ENCODE measurements around the gene CMTM2.
A peak's percentile ranks its signal among the peaks of the same experiment; 100 is the strongest.
"Not testable (repeated sequence)": the region's sequence is repeated elsewhere in the genome, so short reads cannot be mapped to it uniquely, and the experiment has no call there.

Gene CMTM2

DNA sequence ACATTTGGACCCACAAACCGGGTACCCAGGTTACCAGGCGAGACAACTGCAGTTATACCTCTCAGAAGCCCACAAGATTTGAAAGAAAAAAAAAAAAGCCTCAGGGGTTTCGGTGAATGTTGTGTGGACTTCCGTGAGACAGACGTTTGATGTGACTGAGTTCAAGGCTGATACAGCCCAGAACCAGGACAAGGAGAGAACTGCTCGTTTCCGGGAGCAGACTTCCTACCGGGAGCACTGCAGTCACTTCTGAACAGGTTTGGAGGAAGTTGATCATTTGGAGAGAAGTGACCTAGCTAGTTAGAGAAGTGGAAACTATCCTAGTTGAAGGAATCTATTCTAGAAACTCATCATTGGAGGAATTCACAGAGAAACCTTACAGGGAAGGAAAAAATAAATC, 26.0 kb upstream of the CMTM2 start:
- no peak for DNase-seq (ENCODE audit: low read depth)

DNA sequence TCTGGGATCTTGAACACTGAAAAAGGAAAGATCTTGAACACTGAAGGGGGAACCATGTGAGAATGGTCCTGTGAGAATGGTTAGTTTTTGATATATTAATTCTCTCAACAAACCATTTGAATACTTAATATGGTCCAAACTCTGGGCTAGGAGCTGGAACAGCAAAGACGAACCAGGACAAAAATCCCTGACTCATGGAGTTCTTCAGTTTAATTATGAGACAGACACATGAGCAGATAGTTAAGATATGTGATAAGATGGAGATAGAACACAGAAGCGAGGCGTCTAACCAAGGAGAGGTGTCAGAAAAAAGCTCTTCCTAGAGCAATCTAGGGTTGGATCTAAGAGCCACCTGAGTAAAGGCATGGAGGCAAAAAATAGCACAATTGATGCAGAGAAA, 25.2 kb upstream of the CMTM2 start:
- DNase-seq (ENCODE audit: low read depth): no peak

DNA sequence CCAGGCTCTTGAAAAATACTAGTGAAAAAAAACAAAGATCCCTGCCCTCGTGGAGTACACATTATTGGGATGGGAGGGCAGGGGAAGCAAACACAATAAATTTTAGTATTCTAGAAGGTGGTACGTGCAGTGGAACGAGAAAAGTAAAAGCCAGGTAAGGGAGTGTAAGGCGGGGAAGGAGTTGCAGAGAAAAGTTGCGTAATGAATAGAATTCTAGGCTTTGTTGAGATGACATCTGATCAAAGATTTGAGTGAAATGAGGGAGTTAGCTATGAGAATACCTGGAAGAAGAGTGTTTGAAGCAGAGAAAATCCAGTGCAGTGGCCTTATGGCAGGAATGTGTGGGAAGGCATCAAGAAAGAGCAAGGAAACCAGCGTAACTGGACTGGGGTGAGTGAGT, 24.8 kb upstream of the CMTM2 start:
- DNase-seq (ENCODE audit: low read depth): no peak

DNA sequence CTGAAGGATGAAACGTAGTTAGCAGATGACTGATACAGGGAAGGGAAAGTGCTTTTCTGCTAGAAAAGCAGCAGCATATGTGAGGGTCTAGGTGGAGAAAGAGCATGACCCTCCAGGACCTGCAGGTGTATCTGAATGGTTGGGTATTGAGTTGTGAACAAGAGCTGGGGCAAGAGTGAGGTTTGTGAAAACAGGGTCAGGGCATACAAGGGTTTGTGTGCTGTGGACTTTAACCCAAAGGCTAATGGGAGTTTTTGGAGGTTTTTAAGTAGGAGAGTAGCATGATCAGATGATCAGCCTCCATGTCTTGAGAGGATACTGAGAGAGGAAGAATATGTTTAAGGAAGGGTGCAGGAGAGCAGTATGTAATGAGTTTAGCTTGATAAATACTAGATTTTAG, 19.2 kb upstream of the CMTM2 start:
- DNase-seq (ENCODE audit: low read depth): no peak

DNA sequence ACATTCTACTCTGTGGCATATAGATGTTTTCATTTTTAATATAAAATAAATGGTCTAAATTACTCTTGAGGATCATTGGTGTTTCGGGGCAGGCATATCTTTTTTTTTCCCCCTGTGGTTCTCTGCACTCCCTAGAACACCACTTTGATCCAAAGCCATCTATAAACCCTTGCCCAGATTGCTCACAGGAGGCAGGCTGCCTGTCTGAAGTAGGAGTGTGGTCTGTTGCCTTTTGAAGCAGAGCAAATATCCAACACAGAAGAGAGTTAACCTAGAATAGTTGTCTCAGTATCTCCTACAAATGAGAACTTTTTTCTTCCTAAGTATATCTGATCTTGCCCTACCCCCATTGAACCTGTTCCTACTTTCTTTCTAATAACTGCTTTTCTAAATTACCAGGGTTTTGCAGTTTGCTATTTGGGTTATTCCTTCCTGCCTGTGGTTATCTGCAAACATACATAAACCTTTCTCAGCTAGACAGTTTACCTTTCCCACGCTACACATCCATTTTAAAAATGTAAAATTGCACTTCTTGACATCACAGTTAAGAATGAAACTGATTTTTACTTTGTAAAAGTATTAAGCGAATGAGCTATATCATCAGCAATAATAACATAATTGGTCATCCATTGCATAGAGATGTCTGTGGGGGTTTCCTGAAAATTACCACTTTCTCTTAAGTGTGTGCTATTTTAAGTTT, 17.7 kb upstream of the CMTM2 start:
- DNase-seq (ENCODE audit: low read depth): no peak

DNA sequence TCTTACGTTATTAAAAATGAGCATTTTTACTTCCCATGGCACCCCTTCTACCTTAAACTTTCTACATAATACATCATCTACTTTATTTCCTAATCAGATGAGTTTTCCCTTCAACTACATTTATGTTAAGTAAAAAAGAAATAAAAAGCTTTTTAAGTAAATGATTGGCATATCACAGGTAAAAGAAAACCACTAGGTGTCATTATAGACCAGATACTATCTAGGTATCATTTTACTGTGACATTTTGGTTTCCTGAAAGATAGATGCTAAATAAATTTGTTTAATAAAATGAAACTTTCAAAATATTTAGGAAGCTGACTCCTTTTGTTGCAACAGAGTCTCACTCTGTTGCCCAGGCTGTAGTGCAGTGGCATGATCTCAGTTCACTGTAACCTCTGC, 16.9 kb upstream of the CMTM2 start:
- no peak for DNase-seq (ENCODE audit: low read depth)

DNA sequence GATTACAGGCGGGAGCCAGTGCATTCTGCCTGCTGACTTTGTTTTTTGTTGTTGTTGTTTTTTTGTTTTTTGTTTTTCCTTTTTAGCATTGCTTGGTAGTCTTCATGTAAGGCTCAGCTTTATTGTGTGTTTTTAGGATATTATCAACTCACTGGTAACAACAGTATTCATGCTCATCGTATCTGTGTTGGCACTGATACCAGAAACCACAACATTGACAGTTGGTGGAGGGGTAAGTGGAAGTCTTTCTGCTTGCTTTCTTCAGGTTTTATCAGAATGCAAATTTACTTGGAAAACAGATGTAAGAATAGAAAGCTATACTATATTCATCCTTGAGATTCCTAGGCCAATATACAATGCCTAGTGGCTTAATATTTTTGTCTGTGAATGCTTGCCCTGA, 16.3 kb upstream of the CMTM2 start:
- no peak for DNase-seq (ENCODE audit: low read depth)

DNA sequence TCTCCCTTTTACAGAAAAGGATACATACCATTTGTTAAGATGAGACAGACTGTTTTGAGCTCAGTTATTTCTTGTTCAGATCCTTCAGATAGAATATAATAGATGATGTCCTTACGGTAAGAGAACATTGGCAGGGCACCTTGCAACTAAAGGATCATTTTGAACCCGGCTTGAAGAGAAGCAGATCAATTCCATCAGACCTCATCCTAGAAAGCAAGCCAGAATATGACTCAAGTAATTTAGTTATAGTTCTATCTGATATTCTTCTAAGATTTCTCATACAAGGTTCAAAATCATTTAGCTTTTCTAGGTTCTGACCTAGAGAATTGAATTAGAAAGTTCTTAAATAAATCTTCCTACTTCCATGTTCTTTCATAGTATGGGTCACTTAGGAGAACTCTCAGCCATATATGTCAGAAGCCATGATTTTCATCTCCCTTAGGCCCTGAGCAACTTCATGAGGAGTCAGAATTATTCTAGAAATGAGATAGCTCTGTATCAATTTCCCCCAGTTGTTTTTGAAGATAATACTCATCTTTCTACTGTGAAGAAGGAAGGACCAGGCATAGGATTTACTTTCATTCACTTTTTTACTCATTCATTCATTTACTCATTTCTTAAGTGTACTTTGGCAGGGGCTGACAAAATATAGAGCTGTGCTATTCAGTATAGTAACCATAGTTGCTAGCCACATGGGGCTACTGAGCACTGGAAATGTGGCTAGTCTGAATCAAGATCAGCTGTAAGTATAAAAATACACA, 15.5 kb upstream of the CMTM2 start:
- DNase-seq (ENCODE audit: low read depth): no peak

DNA sequence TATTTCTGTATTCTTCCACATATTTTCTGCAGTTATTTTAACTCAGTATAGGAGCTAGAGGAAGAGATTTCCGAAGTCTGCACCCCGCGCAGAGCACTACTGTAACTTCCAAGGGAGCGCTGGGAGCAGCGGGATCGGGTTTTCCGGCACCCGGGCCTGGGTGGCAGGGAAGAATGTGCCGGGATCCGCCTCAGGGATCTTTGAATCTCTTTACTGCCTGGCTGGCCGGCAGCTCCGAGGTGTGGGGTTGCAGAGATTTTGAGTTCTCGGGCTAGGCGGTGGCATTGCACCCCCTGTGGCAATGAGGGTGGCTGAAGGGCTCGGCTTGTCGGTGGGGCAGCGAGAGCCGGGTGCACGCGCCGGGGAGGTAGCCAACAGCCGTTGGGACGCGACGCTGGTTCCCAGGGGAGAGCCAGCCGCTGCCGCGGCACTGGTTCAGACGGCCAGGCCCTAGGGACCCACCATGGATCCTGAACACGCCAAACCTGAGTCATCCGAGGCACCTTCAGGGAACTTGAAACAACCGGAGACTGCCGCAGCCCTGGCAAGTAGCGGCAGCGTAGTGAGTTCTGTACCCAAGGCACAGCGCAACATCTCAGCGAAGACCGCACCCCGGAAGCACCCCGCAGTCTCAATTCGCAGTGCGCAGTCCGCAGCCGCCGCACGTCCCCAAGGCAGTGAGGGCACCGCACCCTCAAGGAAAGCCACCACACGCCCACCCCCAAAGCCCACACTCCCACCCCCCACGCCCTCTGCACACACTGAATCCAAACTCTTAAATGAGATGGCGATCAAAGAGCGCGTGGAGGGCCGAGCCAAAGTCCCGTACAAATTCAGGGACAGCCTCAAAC, 13.0 kb upstream of the CMTM2 start, which contains the start of gene CMTM1:
TSS of gene CMTM1 (plus strand) at position 389 of the 851 bp plus-strand sequence. CDS start at position 464, 75 bp downstream.
- no peak for DNase-seq (ENCODE audit: low read depth)

DNA sequence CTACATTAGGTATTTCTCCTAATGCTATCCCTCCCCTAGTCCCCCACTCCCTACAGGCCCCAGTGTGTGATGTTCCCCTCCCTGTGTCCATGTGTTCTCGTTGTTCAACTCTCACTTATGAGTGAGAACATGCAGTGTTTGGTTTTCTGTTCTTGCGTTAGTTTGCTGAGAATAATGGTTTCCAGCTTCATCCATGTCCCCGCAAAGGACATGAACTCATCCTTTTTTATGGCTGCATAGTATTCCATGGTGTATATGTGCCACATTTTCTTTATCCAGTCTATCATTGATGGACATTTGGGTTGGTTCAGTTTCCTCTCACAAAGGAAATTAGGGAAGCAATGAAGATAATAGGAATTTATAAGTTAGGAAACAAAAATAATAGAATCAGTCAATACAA, 12.0 kb upstream of the CMTM2 start:
- DNase-seq (ENCODE audit: low read depth): not testable (repeated sequence)

DNA sequence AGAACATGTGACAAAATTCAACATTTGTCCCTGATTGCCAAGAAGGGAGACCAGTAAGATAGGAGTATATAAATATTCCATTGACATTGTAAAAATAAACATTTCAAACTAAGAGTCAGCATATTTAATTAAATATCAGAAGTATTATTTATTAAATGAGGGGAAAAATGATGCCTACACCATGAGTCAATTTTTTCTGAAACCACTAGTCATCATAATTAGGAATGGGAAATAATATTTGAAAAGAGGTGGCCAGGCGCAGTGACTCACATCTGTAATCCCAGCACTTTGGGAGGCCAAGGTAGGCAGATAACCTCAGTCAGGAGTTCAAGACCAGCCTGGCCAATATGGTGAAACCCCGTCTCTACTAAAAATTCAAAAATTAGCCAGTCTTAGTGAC, 10.9 kb upstream of the CMTM2 start:
- peak; percentile 80 for DNase-seq (ENCODE audit: low read depth)

DNA sequence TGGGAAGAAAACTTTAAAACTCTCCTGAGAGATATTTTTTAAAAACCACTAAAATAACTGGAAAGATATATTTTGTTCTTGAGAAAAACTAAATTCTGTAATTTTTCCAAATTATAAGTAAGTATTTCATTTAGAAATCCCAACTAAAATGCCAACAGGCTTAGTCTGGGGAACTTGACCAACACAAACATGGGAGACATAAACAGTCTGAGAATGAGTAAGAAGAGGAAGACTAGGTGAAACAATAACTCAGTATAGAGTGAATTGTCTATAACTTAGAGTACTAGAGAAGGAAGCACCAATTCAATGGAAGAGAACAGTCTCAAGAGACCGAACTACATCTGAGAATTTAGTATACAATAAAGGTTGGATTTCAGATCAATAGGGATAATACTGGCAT, 10.1 kb upstream of the CMTM2 start:
- DNase-seq (ENCODE audit: low read depth): peak; percentile 84

DNA sequence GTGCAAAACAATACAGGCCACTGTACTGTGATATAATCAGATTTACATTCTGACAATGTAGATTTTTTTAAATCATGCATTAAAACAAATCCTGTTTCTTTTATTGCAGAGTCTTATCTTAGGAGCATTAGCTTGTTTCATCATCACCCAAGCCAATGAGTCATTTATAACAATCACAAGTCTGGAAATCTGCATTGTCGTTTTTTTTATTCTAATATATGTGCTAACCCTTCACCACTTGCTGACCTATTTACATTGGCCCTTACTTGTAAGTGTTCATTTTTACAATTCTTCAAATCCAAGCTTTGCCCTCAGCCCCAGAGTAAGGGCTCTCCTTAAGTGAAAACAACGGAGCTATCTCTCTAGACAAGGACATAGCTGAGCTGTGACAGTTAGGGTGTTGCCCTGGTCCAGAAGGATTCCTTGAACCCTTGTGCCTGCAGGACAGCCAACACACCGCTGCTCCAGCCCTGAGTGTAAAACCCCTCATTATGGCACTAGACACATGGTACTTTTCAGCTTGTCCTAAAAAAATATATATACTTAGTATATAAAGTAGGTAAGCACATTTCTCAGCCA, 9.3 kb upstream of the CMTM2 start:
- DNase-seq (ENCODE audit: low read depth): peak; percentile 88

DNA sequence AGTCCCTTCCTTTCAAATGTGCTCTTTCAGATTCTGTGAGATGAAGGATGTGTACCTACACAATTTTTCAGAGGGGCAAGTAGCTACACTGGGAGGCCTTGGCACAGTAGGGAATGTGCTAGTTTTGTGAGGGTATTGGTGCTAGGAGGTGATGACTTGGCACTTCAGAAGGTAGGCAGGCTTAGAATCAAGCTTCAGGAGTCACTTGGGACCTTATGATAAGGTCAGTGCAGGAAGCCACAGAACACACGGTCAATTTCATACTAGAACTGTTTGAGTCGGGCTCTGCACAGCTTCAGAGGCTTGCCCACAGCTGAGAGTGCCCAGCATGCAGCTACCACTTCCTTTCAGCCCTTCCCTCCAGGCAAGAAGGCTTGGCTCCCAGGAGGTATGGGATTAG, 6.9 kb upstream of the CMTM2 start:
- DNase-seq (ENCODE audit: low read depth): no peak

DNA sequence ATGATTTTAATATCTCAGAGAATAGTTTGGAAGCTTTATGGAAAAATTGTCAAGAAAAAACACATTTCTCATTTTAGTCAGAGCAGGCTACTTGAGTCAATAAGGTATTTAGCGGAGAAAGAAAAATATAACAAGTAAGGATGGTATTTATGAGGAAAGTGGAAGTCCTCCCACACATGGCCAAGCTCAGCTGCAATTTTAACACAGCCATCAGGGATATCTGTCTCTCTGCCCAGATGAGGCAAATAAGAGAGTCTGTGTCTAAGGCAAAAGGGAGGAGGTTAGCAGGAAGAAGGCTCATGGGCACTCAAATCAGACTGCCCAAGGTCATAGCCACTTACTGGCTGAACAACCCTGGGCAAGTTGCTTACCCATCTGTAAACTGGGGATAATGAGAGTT, 5.2 kb upstream of the CMTM2 start:
- no peak for DNase-seq (ENCODE audit: low read depth)

DNA sequence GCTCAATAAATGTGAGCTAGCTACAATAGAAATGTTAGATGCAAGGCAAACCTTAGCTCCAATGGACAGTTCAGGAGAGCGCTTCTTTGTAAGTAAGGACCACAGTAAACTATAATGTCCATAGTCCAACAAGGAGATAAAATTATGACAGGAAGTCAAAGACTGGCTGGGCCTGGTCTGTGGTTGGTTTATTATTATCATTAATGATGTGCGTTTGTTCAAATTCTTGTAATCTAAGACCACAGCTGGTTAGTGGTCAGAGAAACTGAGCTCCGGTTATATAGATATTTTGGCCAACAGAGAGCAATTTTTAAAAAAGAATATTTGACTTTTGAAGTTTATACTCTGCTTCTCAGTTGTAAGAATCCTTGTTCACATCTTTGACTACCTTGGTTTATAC, 4.7 kb upstream of the CMTM2 start:
- no peak for DNase-seq (ENCODE audit: low read depth)

DNA sequence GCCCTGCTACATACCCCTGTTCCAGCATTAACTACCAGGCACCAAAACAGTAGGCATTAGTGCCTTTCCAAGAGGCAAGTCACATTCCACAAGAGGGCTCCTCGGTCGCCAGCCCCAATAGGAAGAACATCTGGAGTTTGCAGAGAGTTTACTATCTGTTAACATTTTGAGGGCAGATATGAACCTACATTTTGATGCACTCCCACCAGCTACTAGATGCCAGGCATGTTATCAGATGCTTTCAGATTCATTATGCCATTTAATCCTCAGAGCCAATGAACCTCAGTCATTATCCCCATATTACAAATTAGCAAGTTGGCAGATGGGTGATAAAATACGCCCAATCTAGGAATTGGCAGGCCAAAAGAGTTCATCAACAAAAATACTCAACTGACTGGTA, 4.2 kb upstream of the CMTM2 start:
- no peak for DNase-seq (ENCODE audit: low read depth)

DNA sequence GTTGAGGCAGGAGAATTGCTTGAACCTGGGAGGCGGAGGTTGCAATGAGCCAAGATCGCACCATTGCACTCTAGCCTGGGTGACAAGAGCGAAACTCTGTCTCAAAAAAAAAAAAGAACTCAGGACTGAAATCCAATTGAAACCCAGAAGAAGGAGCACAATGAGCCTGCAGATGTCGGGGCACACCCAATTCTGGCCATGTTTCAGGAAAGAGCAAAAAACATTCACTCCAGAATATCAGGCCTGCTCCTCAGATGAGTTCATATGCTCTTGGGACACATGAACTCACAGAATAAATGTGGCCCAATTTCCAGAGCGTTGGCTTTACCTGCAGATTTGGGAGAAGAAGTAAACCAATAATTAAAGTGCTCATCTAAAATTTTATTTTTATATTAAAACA, 3.0 kb upstream of the CMTM2 start:
- no peak for DNase-seq (ENCODE audit: low read depth)

DNA sequence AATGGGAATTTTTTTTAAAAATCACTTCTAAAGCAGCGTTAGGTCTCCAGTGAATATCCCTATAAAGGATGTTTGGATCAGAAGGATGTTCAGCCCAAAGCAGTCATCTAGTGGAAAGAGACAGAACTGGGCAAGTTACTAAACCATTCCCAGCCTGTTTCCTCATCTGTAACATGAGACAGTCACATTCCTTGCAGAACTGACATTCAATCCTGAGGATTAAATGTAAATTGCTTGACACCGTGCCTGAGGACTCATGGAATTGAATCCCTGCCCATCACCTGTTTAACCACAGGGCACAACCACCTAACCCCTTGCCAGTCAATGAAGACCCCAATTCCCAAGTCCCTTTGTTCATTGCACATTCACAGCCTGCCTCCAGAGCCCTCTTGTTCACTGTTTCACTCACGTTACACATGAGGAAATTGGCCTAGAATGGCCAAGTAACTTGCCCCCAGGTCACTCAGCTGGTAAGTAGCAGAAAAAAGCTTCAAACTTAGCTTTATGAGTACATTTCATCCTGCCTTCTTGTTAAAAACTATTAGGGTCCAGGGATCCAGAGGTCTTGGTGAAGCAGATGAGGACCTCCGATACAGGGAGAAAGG, 1.4 kb downstream of the CMTM2 start:
- DNase-seq (ENCODE audit: low read depth): peak; percentile 90

DNA sequence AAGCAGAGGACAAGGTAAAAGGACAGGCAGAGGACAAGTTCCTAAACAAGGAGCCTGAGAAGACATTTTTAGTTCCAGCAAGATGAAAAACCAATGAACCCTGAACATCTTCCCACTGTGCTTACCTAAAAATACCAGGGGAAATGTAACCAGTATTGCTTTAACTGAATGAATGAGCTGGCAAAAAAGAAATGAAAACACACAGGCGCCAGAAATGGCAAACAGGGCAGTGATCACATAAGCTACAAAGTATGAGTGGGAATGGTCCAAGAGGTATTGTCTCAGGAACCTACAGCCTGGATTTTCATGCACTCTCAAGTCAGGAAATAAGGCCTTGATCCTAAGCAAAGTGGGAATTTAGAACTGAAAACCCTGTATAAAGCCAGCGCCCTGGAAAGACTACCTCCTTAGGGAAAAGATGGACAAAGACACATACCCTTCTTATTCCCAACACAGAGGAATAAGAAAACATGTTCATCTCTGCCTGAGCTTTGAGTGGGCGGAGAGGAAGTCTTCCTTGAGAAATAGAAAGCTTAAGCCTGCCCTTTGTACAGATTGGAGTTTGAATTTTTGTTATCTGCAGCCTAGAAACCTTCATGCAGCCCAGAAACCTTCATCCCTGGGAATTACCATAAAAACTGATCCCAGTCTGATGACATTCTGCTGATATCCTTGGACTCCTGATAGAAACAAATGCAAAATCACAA, 2.1 kb downstream of the CMTM2 start:
- DNase-seq (ENCODE audit: low read depth): peak; percentile 51

DNA sequence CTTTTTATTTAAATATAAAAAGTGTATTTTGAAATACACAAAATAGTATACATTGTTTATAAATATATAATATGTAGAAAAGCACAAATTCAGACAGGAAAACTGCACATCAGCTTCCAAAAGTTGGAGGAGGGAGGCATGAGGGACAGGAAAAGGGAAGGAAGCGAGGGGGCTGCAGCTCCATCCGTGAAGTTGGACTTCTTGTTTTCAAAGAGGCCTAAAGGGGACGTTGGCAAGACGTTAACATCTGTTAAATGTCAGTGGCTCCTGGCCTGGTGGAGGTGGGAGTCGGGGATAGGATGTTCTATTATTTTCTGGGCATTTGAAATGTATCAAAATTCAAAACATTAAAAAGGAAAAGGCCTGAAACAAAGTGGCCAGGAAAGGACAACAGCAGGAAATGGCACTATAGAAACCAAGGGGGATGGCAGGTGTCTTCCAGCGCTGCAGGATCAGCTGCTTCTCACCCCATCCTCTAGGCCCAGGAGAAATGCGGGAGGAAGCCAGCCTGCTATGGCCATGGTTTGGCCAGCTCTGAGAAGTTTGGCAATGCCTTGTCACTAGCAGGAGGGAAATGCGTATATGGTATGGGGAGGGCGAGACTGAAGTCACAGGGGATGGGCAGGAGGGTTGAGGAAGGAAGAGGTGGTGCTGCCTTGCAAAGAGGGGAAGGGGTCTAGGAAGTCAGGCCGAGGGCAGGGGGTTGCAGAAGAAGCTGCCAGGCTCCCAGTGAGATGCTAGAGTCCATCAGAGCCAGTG, 6.4 kb downstream of the CMTM2 start:
- DNase-seq (ENCODE audit: low read depth): no peak
